ENCODE measurements around the gene EPHA3.

- no peak for TF ChIP-seq EP300 (IDR thresholded peaks at IDR 0.05)
- no peak for TF ChIP-seq CTCF (IDR thresholded peaks at IDR 0.05)
- TF ChIP-seq POLR2A (IDR thresholded peaks at IDR 0.05), result no peak
- TF ChIP-seq POLR2AphosphoS5 (IDR thresholded peaks at IDR 0.05), result no peak
Observed at GRCh38 chr3:89155811-89156210, 48.4 kb downstream of the EPHA3 start.
